Lower lobe of right lung (tissue), 2 donors: Measurements from ENCODE around the gene EVA1A. TPM values are rescaled to one million over a fixed set of nuclear protein-coding genes. Genes with fewer than 3 reads are reported as not detected.

ENCODE experiments used
- ATAC-seq, 2 donors: fragments of 200-7000 bp; cut with Tn5 transposase; one replicate each; pipeline ENCODE4 v1.9.1; 2020 to 2022; ENCODE audit warnings: mild to moderate bottlenecking in 2 of 2, moderate library complexity in 2 of 2
- DNase-seq: peaks from one replicate; pipeline ENCODE4 v3.0.0-alpha.2; 2020
- H3K27ac ChIP-seq: fragments of 200-600 bp; one replicate; pipeline ENCODE4 v1.8.0; 2022
- H3K27me3 ChIP-seq: fragments of 200-600 bp; one replicate; pipeline ENCODE4 v1.8.0; 2022; ENCODE audit warnings: low read depth
- H3K36me3 ChIP-seq: fragments of 200-600 bp; one replicate; pipeline ENCODE4 v1.8.0; 2022; ENCODE audit warnings: mild to moderate bottlenecking
- H3K4me1 ChIP-seq: fragments of 200-600 bp; one replicate; pipeline ENCODE4 v1.8.0; 2022
- H3K4me3 ChIP-seq: fragments of 200-600 bp; one replicate; pipeline ENCODE4 v1.8.0; 2022; ENCODE audit warnings: mild to moderate bottlenecking
- H3K9me3 ChIP-seq: fragments of 200-600 bp; one replicate; pipeline ENCODE4 v1.8.0; 2022
- intact Hi-C: fragments of 100-400 bp; cut with DNase I; formaldehyde crosslinking; loops from one replicate; pipeline ENCODE4 v1.11.0; 2022
- total RNA-seq: library from RNA; stranded (reverse); fragmentation: NEBNext Ultra II Directional; extraction: Animal tissue kit (Norgen Biotek cat#: 25700); gene quantifications from one replicate; pipeline ENCODE4 v1.2.1, GENCODE V29; 2021
- TF ChIP-seq, protein P1 (sequence below): fragments of 200-600 bp; IDR thresholded peaks from one replicate; pipeline ENCODE4 v1.8.0; 2022; ENCODE audit warnings: antibody characterized with exemption, mild to moderate bottlenecking
- donor health status: DM: no; HTN: yes; CAD: no; lungs with severe emphysema.

Gene EVA1A
- total RNA-seq, 1 donor from 2014 or later, result 31.7 TPM

DNA sequence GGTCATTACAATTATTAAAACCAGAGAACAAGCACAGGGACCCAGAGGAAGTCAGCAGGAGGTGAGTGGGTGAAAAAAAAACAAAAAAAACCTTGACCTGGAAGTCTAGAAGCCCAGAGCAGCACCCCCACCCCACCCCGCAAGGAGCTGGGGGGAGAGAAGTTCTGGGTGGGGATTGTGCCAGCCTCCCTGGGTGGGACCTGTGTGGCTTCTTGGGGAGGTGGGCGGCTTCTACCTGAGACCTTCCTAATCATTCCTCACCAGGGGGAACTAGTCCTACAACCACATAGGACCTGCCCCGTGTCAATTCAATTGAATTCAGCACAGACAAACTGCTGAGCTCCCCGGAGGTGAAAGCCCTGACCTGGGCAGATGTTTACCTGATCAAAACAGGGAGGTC, 17.3 kb downstream of the EVA1A start:
- Histone ChIP-seq H3K36me3 (no peaks in the 10 kb centered on the region), H3K9me3 (no peaks in the 10 kb centered on the region), H3K4me3 (no peak overlapping the region), H3K27ac (no peak overlapping the region), H3K27me3 (no peaks in the 10 kb centered on the region), H3K4me1 (no peaks in the 10 kb centered on the region)
- intact Hi-C loops, result no loop called here
- ATAC-seq (no peak), DNase-seq (no peak)
- TF ChIP-seq, protein P1, sequence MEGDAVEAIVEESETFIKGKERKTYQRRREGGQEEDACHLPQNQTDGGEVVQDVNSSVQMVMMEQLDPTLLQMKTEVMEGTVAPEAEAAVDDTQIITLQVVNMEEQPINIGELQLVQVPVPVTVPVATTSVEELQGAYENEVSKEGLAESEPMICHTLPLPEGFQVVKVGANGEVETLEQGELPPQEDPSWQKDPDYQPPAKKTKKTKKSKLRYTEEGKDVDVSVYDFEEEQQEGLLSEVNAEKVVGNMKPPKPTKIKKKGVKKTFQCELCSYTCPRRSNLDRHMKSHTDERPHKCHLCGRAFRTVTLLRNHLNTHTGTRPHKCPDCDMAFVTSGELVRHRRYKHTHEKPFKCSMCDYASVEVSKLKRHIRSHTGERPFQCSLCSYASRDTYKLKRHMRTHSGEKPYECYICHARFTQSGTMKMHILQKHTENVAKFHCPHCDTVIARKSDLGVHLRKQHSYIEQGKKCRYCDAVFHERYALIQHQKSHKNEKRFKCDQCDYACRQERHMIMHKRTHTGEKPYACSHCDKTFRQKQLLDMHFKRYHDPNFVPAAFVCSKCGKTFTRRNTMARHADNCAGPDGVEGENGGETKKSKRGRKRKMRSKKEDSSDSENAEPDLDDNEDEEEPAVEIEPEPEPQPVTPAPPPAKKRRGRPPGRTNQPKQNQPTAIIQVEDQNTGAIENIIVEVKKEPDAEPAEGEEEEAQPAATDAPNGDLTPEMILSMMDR, result no peak

DNA sequence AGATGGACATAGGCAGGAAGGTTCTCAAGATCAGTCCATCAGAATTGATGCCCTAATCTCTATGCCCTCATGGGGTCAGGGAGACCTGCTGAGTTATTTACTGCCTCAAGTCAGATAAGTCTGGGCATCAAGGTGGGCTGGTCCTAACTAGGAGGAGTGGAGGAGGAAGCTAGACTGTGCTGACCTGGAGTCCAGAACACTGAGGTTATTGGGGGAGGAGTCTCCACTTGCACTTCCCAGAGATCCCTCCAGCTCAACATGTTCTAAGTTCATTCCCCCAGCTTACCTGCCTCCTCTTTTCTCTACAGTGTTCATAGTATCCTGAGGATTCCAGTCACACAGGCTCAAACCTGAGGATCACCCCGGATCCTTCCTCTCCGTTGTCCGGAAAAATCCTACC, 19.3 kb downstream of the EVA1A start:
- ATAC-seq (no peak), DNase-seq (no peak)
- Histone ChIP-seq H3K36me3 (no peaks in the 10 kb centered on the region), H3K4me1 (no peaks in the 10 kb centered on the region), H3K9me3 (no peaks in the 10 kb centered on the region), H3K4me3 (no peak overlapping the region), H3K27me3 (no peaks in the 10 kb centered on the region), H3K27ac (no peak overlapping the region)
- TF ChIP-seq, protein P1, result no peak
- intact Hi-C loops, result no loop called here

- Histone ChIP-seq H3K27ac (no peak overlapping the region), H3K4me3 (no peak overlapping the region), H3K36me3 (no peaks in the 10 kb centered on the region), H3K27me3 (no peaks in the 10 kb centered on the region), H3K4me1 (no peaks in the 10 kb centered on the region), H3K9me3 (no peaks in the 10 kb centered on the region)
- intact Hi-C loops, result no loop called here
- DNase-seq, result no peak
- no peak for ATAC-seq
- TF ChIP-seq, protein P1, result no peak
Observed at GRCh38 chr2:75540994-75541393, 19.7 kb downstream of the EVA1A start.

- H3K4me1 ChIP-seq, result no peaks in the 10 kb centered on the region
- no peaks in the 10 kb centered on the region for H3K27me3 ChIP-seq
- intact Hi-C loops, result no loop called here
- H3K4me3 ChIP-seq, result no peak overlapping the region
- DNase-seq (no peak), ATAC-seq (no peak)
- H3K27ac ChIP-seq, result no peak overlapping the region
- no peaks in the 10 kb centered on the region for H3K36me3 ChIP-seq
- no peaks in the 10 kb centered on the region for H3K9me3 ChIP-seq
- TF ChIP-seq, protein P1, result no peak
Observed at GRCh38 chr2:75539955-75540716, 20.6 kb downstream of the EVA1A start.

DNA sequence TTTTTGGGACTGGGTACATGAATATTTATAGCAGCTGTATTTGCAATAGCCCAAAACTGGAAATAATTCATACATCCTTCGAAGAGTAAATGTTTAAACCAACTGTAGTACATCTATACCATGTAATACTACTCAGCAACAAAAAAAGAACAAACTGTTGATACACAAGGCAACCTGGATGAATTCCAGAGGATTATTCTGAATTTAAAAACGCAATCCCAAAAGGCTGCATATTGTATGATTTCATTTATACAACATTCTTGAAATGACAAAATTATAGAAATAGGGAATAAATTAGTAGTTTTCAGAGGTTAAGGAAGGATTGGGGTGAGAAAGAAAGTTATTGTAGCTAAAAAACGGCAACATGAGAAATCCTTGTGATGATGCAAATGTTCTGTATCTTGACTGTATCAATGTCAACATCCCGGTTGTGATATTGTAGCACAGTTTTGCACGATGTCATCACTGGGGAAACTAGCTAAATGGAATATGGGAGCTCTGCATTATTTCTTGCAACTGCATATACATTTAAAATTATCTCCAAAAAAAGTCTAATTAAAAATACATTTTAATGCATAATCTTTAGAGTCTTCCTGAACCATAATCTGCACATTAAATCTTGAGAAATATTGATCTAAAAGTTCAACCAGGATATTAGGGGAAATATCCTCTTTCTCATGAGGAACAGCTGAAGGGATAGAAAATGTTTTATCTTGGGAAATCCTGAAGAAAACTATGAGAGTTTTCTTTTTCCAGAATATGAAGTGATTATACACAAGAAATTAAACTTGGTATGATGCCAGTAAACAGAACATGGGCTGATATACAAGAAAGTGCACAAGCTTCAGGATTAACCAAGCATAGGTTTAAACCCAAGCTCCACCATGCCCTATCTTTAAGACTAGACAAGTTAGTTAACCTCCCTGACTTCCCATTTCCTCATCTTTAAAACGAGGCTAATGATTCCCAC, 21.9 kb downstream of the EVA1A start:
- DNase-seq (no peak), ATAC-seq (no peak)
- H3K4me1 ChIP-seq, result no peaks in the 10 kb centered on the region
- H3K27me3 ChIP-seq, result no peaks in the 10 kb centered on the region
- H3K9me3 ChIP-seq, result no peaks in the 10 kb centered on the region
- intact Hi-C loops, result no loop called here
- no peak overlapping the region for H3K4me3 ChIP-seq
- no peak overlapping the region for H3K27ac ChIP-seq
- TF ChIP-seq, protein P1, result no peak
- no peaks in the 10 kb centered on the region for H3K36me3 ChIP-seq
